ENCODE results near the gene SLC25A1.

SLC25A1 gene

GRCh38 chr22:19215360-19215759, 36.8 kb upstream of the SLC25A1 start:
- TF ChIP-seq CTCF (IDR thresholded peaks at IDR 0.05; ENCODE audit: extremely low read depth, insufficient read depth, missing control alignments), result no peak
- no peak for DNase-seq (ENCODE audit: low spot score)
- in situ Hi-C loops (cut with MboI; ENCODE audit: low pct_unique_long_range_greater_than_20kb, low sequenced_read_pairs, unreplicated experiment), result no loop called here

- in situ Hi-C loops (cut with MboI; ENCODE audit: low pct_unique_long_range_greater_than_20kb, low sequenced_read_pairs, unreplicated experiment), result no loop called here
- DNase-seq (ENCODE audit: low spot score), result no peak
Observed at GRCh38 chr22:19214078-19214473, 35.5 kb upstream of the SLC25A1 start.

GRCh38 chr22:19213442-19214077, 35.0 kb upstream of the SLC25A1 start:
- in situ Hi-C loops (cut with MboI; ENCODE audit: low pct_unique_long_range_greater_than_20kb, low sequenced_read_pairs, unreplicated experiment), result no loop called here
- DNase-seq (ENCODE audit: low spot score), result no peak
- no peak for TF ChIP-seq CTCF (IDR thresholded peaks at IDR 0.05; ENCODE audit: extremely low read depth, insufficient read depth, missing control alignments)

More at GRCh38 chr22:19214078-19214473, 35.5 kb upstream of the SLC25A1 start:
- TF ChIP-seq CTCF (IDR thresholded peaks at IDR 0.05; ENCODE audit: extremely low read depth, insufficient read depth, missing control alignments), result no peak

GRCh38 chr22:19213001-19213400, 34.5 kb upstream of the SLC25A1 start:
- DNase-seq (ENCODE audit: low spot score), result no peak
- in situ Hi-C loops (cut with MboI; ENCODE audit: low pct_unique_long_range_greater_than_20kb, low sequenced_read_pairs, unreplicated experiment), result no loop called here
- no peak for TF ChIP-seq CTCF (IDR thresholded peaks at IDR 0.05; ENCODE audit: extremely low read depth, insufficient read depth, missing control alignments)

- no peak for DNase-seq (ENCODE audit: low spot score)
- in situ Hi-C loops (cut with MboI; ENCODE audit: low pct_unique_long_range_greater_than_20kb, low sequenced_read_pairs, unreplicated experiment), result no loop called here
- TF ChIP-seq CTCF (IDR thresholded peaks at IDR 0.05; ENCODE audit: extremely low read depth, insufficient read depth, missing control alignments), result no peak
Observed at GRCh38 chr22:19212302-19212870, 33.9 kb upstream of the SLC25A1 start.

- DNase-seq (ENCODE audit: low spot score), result no peak
- no peak for TF ChIP-seq CTCF (IDR thresholded peaks at IDR 0.05; ENCODE audit: extremely low read depth, insufficient read depth, missing control alignments)
- in situ Hi-C loops (cut with MboI; ENCODE audit: low pct_unique_long_range_greater_than_20kb, low sequenced_read_pairs, unreplicated experiment), result no loop called here
Observed at GRCh38 chr22:19210188-19210587, 31.7 kb upstream of the SLC25A1 start.

Measured in GM13977 (cell line).